GM19395 (cell line): ENCODE measurements around the gene NCLN.
"Not testable (repeated sequence)": the region's sequence is repeated elsewhere in the genome, so short reads cannot be mapped to it uniquely, and the experiment has no call there.

Experiments used
- ATAC-seq: cut with Tn5 transposase; IDR thresholded peaks from one replicate; pipeline ENCODE4 v1.9.1; 2021; ENCODE audit warnings: mild to moderate bottlenecking, moderate library complexity; ENCODE audit not compliant: unreplicated experiment

The NCLN gene

GRCh38 chr19:3154447-3154846 lies 31.3 kb upstream of the NCLN start:
- not testable (repeated sequence) for ATAC-seq

- ATAC-seq: peak; percentile 67
These were observed 30.6 kb upstream of the NCLN start for GRCh38 chr19:3154957-3155736.

- no peak for ATAC-seq
These were observed 28.5 kb upstream of the NCLN start for GRCh38 chr19:3157096-3157845.

GRCh38 chr19:3159565-3159964 lies 26.2 kb upstream of the NCLN start:
- ATAC-seq: no peak

GRCh38 chr19:3160219-3160618 lies 25.5 kb upstream of the NCLN start:
- no peak for ATAC-seq

- ATAC-seq: no peak
These were observed 24.3 kb upstream of the NCLN start for GRCh38 chr19:3161453-3161852.

- ATAC-seq: no peak
These were observed 23.1 kb upstream of the NCLN start for GRCh38 chr19:3162418-3163229.

- ATAC-seq: no peak
These were observed 22.4 kb upstream of the NCLN start for GRCh38 chr19:3163230-3163886.

- ATAC-seq: no peak
These were observed 21.8 kb upstream of the NCLN start for GRCh38 chr19:3163943-3164342.

GRCh38 chr19:3167533-3168272 lies 18.0 kb upstream of the NCLN start:
- no peak for ATAC-seq

GRCh38 chr19:3171894-3172672 lies 13.6 kb upstream of the NCLN start:
- no peak for ATAC-seq

GRCh38 chr19:3172673-3173000 lies 13.1 kb upstream of the NCLN start:
- ATAC-seq: not testable (repeated sequence)

- no peak for ATAC-seq
These were observed 9.7 kb upstream of the NCLN start for GRCh38 chr19:3175781-3176714.

GRCh38 chr19:3176715-3177501 lies 8.8 kb upstream of the NCLN start:
- ATAC-seq: no peak

- no peak for ATAC-seq
These were observed 7.3 kb upstream of the NCLN start, which contains the start of gene S1PR4 for GRCh38 chr19:3178377-3178972. TSS of gene S1PR4 (plus strand) at chr19:3178769. CDS start at chr19:3178793, 24 bp downstream.

- ATAC-seq: no peak
These were observed 6.6 kb upstream of the NCLN start for GRCh38 chr19:3178973-3179738.
